ENCODE measurements around the gene CTBP2. TPM values are rescaled to one million over a fixed set of nuclear protein-coding genes. Genes with fewer than 3 reads are reported as not detected.

The CTBP2 gene
- total RNA-seq, 1 experiment from 2014 or later = 125 TPM

DNA sequence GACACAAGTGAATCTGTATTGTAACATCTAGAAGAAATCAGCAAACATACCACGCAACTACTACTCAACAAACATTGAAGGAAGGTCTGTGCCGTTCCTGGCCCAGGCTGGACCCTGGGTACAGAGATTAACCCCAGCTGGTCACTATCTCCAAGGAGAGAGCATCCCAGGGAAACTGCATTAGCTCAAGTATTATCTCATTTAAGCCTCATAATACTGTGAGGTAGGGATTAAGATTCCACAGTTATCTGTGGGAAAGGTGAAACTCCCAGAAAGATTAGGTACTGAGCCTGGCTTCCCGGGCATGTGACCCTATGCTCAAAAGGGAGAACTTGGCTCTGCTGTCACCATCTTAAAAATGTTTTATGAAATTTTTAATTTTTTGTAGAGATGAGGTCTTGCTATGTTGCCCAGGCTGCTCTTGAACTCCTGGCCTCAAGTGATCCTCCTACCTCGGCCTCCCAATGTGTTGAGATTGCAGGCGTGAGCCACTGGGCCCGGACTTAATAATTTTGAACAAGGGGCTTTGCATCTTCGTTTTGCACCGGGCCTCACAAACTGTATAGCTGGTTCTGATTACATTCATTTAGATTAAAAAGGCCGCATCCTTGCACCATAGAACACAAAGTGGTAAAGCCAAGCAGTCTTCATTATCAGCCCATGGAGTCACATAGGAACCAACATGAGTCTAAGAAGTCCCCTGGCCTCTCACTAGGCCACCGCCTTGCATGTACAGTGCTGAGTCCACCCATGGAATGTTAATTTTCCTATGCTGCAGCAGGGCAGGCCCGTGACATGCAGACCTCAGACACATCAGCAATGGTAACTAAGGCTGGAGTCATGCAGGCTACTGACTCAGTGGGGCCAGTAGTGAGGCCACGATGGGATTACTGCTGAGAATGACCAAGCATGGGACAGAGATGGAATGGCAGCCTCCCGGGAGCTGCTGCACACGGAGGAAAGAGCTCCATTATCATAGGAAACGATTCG is 5.5 kb upstream of the CTBP2 start:
- ChIA-PET CTCF (no interaction called here), POLR2A (no interaction called here)
- BruUV-seq (replicated peaks) = no TSS peak
- Histone ChIP-seq H3K27me3 (ENCODE audit: control insufficient read depth, insufficient read depth, low read length) (no peaks in the 10 kb centered on the region; the same call in 1 of the 2 replicates), H3K4me3 (ENCODE audit: low read depth in 2 of 2, low read length in 2 of 2) (no peak overlapping the region), H3K27ac (ENCODE audit: low read length) (no peak overlapping the region), H3K36me3 (ENCODE audit: control insufficient read depth, insufficient read depth, low read length) (no peaks in the 10 kb centered on the region), H3K9me3 (ENCODE audit: control insufficient read depth, insufficient read depth, low read depth, low read length) (no peaks in the 10 kb centered on the region), H3K4me1 (ENCODE audit: control insufficient read depth, insufficient read depth, low read length) (0 out of 2 replicates have a peak, but pooled peaks cover 6% of the 10 kb centered on the region)
- TF ChIP-seq TCF7L2 (IDR thresholded peaks at IDR 0.05; ENCODE audit: low read depth, low read length) (no peak), SIN3A (IDR thresholded peaks at IDR 0.05; ENCODE audit: borderline replicate concordance, insufficient read depth, low read depth, low read length) (no peak), POLR2AphosphoS5 (IDR thresholded peaks at IDR 0.05; ENCODE audit: low read depth, low read length) (no peak)
- TF ChIP-seq, protein P1, sequence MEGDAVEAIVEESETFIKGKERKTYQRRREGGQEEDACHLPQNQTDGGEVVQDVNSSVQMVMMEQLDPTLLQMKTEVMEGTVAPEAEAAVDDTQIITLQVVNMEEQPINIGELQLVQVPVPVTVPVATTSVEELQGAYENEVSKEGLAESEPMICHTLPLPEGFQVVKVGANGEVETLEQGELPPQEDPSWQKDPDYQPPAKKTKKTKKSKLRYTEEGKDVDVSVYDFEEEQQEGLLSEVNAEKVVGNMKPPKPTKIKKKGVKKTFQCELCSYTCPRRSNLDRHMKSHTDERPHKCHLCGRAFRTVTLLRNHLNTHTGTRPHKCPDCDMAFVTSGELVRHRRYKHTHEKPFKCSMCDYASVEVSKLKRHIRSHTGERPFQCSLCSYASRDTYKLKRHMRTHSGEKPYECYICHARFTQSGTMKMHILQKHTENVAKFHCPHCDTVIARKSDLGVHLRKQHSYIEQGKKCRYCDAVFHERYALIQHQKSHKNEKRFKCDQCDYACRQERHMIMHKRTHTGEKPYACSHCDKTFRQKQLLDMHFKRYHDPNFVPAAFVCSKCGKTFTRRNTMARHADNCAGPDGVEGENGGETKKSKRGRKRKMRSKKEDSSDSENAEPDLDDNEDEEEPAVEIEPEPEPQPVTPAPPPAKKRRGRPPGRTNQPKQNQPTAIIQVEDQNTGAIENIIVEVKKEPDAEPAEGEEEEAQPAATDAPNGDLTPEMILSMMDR (IDR thresholded peaks at IDR 0.05) = no peak
- TF ChIP-seq, protein P2, sequence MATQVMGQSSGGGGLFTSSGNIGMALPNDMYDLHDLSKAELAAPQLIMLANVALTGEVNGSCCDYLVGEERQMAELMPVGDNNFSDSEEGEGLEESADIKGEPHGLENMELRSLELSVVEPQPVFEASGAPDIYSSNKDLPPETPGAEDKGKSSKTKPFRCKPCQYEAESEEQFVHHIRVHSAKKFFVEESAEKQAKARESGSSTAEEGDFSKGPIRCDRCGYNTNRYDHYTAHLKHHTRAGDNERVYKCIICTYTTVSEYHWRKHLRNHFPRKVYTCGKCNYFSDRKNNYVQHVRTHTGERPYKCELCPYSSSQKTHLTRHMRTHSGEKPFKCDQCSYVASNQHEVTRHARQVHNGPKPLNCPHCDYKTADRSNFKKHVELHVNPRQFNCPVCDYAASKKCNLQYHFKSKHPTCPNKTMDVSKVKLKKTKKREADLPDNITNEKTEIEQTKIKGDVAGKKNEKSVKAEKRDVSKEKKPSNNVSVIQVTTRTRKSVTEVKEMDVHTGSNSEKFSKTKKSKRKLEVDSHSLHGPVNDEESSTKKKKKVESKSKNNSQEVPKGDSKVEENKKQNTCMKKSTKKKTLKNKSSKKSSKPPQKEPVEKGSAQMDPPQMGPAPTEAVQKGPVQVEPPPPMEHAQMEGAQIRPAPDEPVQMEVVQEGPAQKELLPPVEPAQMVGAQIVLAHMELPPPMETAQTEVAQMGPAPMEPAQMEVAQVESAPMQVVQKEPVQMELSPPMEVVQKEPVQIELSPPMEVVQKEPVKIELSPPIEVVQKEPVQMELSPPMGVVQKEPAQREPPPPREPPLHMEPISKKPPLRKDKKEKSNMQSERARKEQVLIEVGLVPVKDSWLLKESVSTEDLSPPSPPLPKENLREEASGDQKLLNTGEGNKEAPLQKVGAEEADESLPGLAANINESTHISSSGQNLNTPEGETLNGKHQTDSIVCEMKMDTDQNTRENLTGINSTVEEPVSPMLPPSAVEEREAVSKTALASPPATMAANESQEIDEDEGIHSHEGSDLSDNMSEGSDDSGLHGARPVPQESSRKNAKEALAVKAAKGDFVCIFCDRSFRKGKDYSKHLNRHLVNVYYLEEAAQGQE (IDR thresholded peaks at IDR 0.05; ENCODE audit: insufficient read depth in 1 of 2, low read depth in 2 of 2, low read length in 1 of 2) = no peak
- intact Hi-C loops (cut with micrococcal nuclease; ENCODE audit: unreplicated experiment) = loop anchor here (10.0 kb wide), 1 partner anchor 539 kb away; no protein-coding TSS in a partner anchor
- DNase-seq (ENCODE audit: low read depth, low spot score) = no peak
- ATAC-seq = no peak
- in situ Hi-C loops (cut with HindIII; ENCODE audit: low pct_unique_long_range_greater_than_20kb, low sequenced_read_pairs) = no loop called here

DNA sequence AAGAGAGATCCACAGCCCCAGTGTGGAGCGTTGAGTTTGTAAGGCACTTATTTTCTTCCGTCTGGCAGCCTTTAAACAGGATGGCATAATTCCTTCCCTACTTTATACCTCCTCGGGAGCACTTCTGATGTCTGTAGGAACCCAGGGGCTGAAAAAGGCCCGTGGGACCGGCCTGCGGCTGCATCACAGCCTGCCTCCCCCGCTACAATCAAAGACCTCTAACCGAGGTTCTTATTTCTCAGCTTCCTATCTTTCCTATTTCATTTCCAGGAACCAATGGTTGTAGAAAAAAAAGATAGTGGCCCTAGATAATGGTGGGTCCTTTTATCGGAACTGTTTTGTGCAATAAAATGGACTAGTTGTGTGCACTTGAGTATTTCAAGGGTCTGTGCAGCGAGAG is 4.1 kb upstream of the CTBP2 start:
- no TSS peak for BruUV-seq (replicated peaks)
- TF ChIP-seq POLR2AphosphoS5 (IDR thresholded peaks at IDR 0.05; ENCODE audit: low read depth, low read length) = no peak
- TF ChIP-seq, protein P1 (IDR thresholded peaks at IDR 0.05) = no peak
- TF ChIP-seq SIN3A (IDR thresholded peaks at IDR 0.05; ENCODE audit: borderline replicate concordance, insufficient read depth, low read depth, low read length) = no peak
- TF ChIP-seq, protein P2 (IDR thresholded peaks at IDR 0.05; ENCODE audit: insufficient read depth in 1 of 2, low read depth in 2 of 2, low read length in 1 of 2) = no peak
- TF ChIP-seq TCF7L2 (IDR thresholded peaks at IDR 0.05; ENCODE audit: low read depth, low read length) = no peak
- intact Hi-C loops (cut with micrococcal nuclease; ENCODE audit: unreplicated experiment) (loop anchor here (5.0 to 10.0 kb wide), 2 partner anchors 193 to 540 kb away; no protein-coding TSS in a partner anchor), in situ Hi-C loops (cut with HindIII; ENCODE audit: low pct_unique_long_range_greater_than_20kb, low sequenced_read_pairs) (no loop called here)
- no peak overlapping the region for H3K4me3 ChIP-seq (ENCODE audit: low read depth in 2 of 2, low read length in 2 of 2)
- H3K27ac ChIP-seq (ENCODE audit: low read length) = no peak overlapping the region
- no peaks in the 10 kb centered on the region for H3K9me3 ChIP-seq (ENCODE audit: control insufficient read depth, insufficient read depth, low read depth, low read length)
- no peak for DNase-seq (ENCODE audit: low read depth, low spot score)
- no peaks in the 10 kb centered on the region; the same call in 1 of the 2 replicates for H3K27me3 ChIP-seq (ENCODE audit: control insufficient read depth, insufficient read depth, low read length)
- ChIA-PET POLR2A (no interaction called here), CTCF (no interaction called here)
- H3K36me3 ChIP-seq (ENCODE audit: control insufficient read depth, insufficient read depth, low read length) = no peaks in the 10 kb centered on the region; the same call in 1 of the 2 replicates
- no peak for ATAC-seq
- H3K4me1 ChIP-seq (ENCODE audit: control insufficient read depth, insufficient read depth, low read length) = 0 out of 2 replicates have a peak, but pooled peaks cover 6% of the 10 kb centered on the region

Data from Panc1 (cell line).